Measurements from ENCODE around the gene NXPE3.
A peak's percentile ranks its signal among the peaks of the same experiment; 100 is the strongest.

NXPE3 gene

GRCh38 chr3:101803173-101803782, 24.3 kb downstream of the NXPE3 start:
- peak; percentile 73 for DNase-seq

- no peak for DNase-seq
Measured at GRCh38 chr3:101803939-101804338, 24.9 kb downstream of the NXPE3 start.

GRCh38 chr3:101806491-101806890, 27.5 kb downstream of the NXPE3 start:
- DNase-seq = no peak

- no peak for DNase-seq
Measured at GRCh38 chr3:101807888-101808287, 28.9 kb downstream of the NXPE3 start.

GRCh38 chr3:101809178-101810021, 30.4 kb downstream of the NXPE3 start:
- peak; percentile 52 for DNase-seq

GRCh38 chr3:101810022-101810418, 31.0 kb downstream of the NXPE3 start:
- DNase-seq = no peak

GRCh38 chr3:101811875-101812274, 32.9 kb downstream of the NXPE3 start:
- DNase-seq = no peak

GRCh38 chr3:101812895-101813294, 33.9 kb downstream of the NXPE3 start:
- no peak for DNase-seq

GRCh38 chr3:101813817-101814440, 34.9 kb downstream of the NXPE3 start:
- peak; percentile 48 for DNase-seq

- DNase-seq = no peak
Measured at GRCh38 chr3:101814835-101815234, 35.8 kb downstream of the NXPE3 start.

GRCh38 chr3:101816215-101817149, 37.5 kb downstream of the NXPE3 start:
- no peak for DNase-seq

GRCh38 chr3:101817992-101818391, 39.0 kb downstream of the NXPE3 start:
- no peak for DNase-seq

GRCh38 chr3:101819649-101820206, 40.7 kb downstream of the NXPE3 start:
- DNase-seq = no peak

GRCh38 chr3:101821503-101821902, 42.5 kb downstream of the NXPE3 start:
- DNase-seq = no peak

GRCh38 chr3:101823525-101823924, 44.5 kb downstream of the NXPE3 start:
- no peak for DNase-seq

- DNase-seq = no peak
Measured at GRCh38 chr3:101824702-101825101, 45.7 kb downstream of the NXPE3 start.

GRCh38 chr3:101825904-101826445, 47.0 kb downstream of the NXPE3 start:
- DNase-seq = no peak

GRCh38 chr3:101827211-101828174, 48.5 kb downstream of the NXPE3 start:
- DNase-seq = peak; percentile 69

GRCh38 chr3:101828276-101828675, 49.3 kb downstream of the NXPE3 start:
- DNase-seq = no peak

- DNase-seq = peak; percentile 66
Measured at GRCh38 chr3:101828691-101829436, 49.9 kb downstream of the NXPE3 start.

Measured in HCEC 1CT (cell line).